Transverse colon (tissue), 4 donors: ENCODE results near the gene KCNJ6.
"Not testable (repeated sequence)": the region's sequence is repeated elsewhere in the genome, so short reads cannot be mapped to it uniquely, and the experiment has no call there.

Source experiments
- CTCF ChIP-seq, 5 experiments: fragments of 200-600 bp in 3 of 5; fragments of 450-650 bp in 2 of 5; sonication (generic) in 3 of 5; IDR thresholded peaks; 1 replicate in 2 of 5; 2 replicates in 3 of 5; pipeline ENCODE4 v1.5.1; 2016 to 2017; ENCODE audit warnings: antibody characterized with exemption in 5 of 5, inconsistent platforms in 3 of 5, mild to moderate bottlenecking in 2 of 5, moderate library complexity in 1 of 5
- EP300 ChIP-seq: sonication (generic); formaldehyde crosslinking; IDR thresholded peaks from one replicate; pipeline ENCODE4 v1.6.1; 2017; ENCODE audit warnings: antibody characterized with exemption, low read depth
- POLR2A ChIP-seq: fragments of 450-650 bp; IDR thresholded peaks from one replicate; pipeline ENCODE4 v1.6.1; 2016; ENCODE audit warnings: antibody characterized with exemption, mild to moderate bottlenecking, moderate library complexity
- POLR2AphosphoS5 ChIP-seq, 3 donors: sonication (generic); formaldehyde crosslinking; IDR thresholded peaks; one replicate each; pipeline ENCODE4 v1.6.1; 2016; ENCODE audit warnings: antibody characterized with exemption in 3 of 3

- not testable (repeated sequence) for TF ChIP-seq CTCF (IDR thresholded peaks at IDR 0.05); POLR2AphosphoS5 (IDR thresholded peaks at IDR 0.05); POLR2A; EP300
Measured at GRCh38 chr21:37712569-37712934, 203.7 kb downstream of the KCNJ6 start.
